ENCODE results near the gene ZNF292.

- no peak for TF ChIP-seq NR2C1 (IDR thresholded peaks at IDR 0.05)
- no peak for TF ChIP-seq USF2 (IDR thresholded peaks at IDR 0.05; ENCODE audit: borderline replicate concordance, low read depth, low read length)
- no peak for TF ChIP-seq TAF1 (IDR thresholded peaks at IDR 0.05; ENCODE audit: borderline replicate concordance, low read depth, low read length)
- no peak for TF ChIP-seq FOS (IDR thresholded peaks at IDR 0.05; ENCODE audit: borderline replicate concordance, extremely low read depth, insufficient read length)
- no peak for TF ChIP-seq USF1 (IDR thresholded peaks at IDR 0.05; ENCODE audit: borderline replicate concordance, extremely low read length, insufficient read depth, low read depth, low read length)
- no peak for TF ChIP-seq POLR2AphosphoS2 (IDR thresholded peaks at IDR 0.05; ENCODE audit: low read depth, low read length)
- no peak for TF ChIP-seq EZH2 (IDR thresholded peaks at IDR 0.05; ENCODE audit: borderline replicate concordance, control insufficient read depth, low read depth, low read length)
- no peak for TF ChIP-seq NRF1 (conservative IDR thresholded peaks at IDR 0.05; ENCODE audit: low read depth, low read length)
- no peak for TF ChIP-seq MYC (IDR thresholded peaks at IDR 0.05; ENCODE audit: insufficient read depth, insufficient read length, insufficient replicate concordance, low read length, severe bottlenecking)
- no peak for TF ChIP-seq CTCF (IDR thresholded peaks at IDR 0.05 in 2 of 3, conservative IDR thresholded peaks at IDR 0.05 in 1 of 3; ENCODE audit: control insufficient read depth in 2 of 3, extremely low read depth in 1 of 3, insufficient read depth in 1 of 3, low read depth in 3 of 3, low read length in 3 of 3)
- TF ChIP-seq IKZF1 (conservative IDR thresholded peaks at IDR 0.05) = no peak
- TF ChIP-seq SIN3A (IDR thresholded peaks at IDR 0.05; ENCODE audit: low read depth, low read length) = no peak
These were observed 27.6 kb upstream of the ZNF292 start for GRCh38 chr6:87127737-87128136.
